ENCODE results near the gene CRACR2A.

CRACR2A gene

GRCh38 chr12:3792623-3793288 is 39.8 kb upstream of the CRACR2A start:
- TF ChIP-seq SIN3A (IDR thresholded peaks at IDR 0.05; ENCODE audit: borderline replicate concordance, insufficient read depth, low read length) (no peak), FOXP2 (optimal IDR thresholded peaks at IDR 0.05; ENCODE audit: borderline replicate concordance, extremely low read depth, extremely low read length, insufficient read depth) (no peak), TAF1 (IDR thresholded peaks at IDR 0.05; ENCODE audit: borderline replicate concordance, insufficient read depth, low read length) (no peak), REST (IDR thresholded peaks at IDR 0.05; ENCODE audit: insufficient read depth in 1 of 2, low read depth in 2 of 2, low read length in 2 of 2) (no peak), POLR2AphosphoS5 (IDR thresholded peaks at IDR 0.05; ENCODE audit: low read depth, low read length) (no peak)

- TF ChIP-seq TAF1 (IDR thresholded peaks at IDR 0.05; ENCODE audit: borderline replicate concordance, insufficient read depth, low read length) (no peak), REST (IDR thresholded peaks at IDR 0.05; ENCODE audit: insufficient read depth in 1 of 2, low read depth in 2 of 2, low read length in 2 of 2) (no peak), SIN3A (IDR thresholded peaks at IDR 0.05; ENCODE audit: borderline replicate concordance, insufficient read depth, low read length) (no peak), POLR2AphosphoS5 (IDR thresholded peaks at IDR 0.05; ENCODE audit: low read depth, low read length) (no peak), FOXP2 (optimal IDR thresholded peaks at IDR 0.05; ENCODE audit: borderline replicate concordance, extremely low read depth, extremely low read length, insufficient read depth) (no peak)
Measured at GRCh38 chr12:3791256-3791874, 38.5 kb upstream of the CRACR2A start.

- TF ChIP-seq TAF1 (IDR thresholded peaks at IDR 0.05; ENCODE audit: borderline replicate concordance, insufficient read depth, low read length) (no peak), REST (IDR thresholded peaks at IDR 0.05; ENCODE audit: insufficient read depth in 1 of 2, low read depth in 2 of 2, low read length in 2 of 2) (no peak), SIN3A (IDR thresholded peaks at IDR 0.05; ENCODE audit: borderline replicate concordance, insufficient read depth, low read length) (no peak), FOXP2 (optimal IDR thresholded peaks at IDR 0.05; ENCODE audit: borderline replicate concordance, extremely low read depth, extremely low read length, insufficient read depth) (no peak), POLR2AphosphoS5 (IDR thresholded peaks at IDR 0.05; ENCODE audit: low read depth, low read length) (no peak)
Measured at GRCh38 chr12:3790642-3791041, 37.7 kb upstream of the CRACR2A start.

DNA sequence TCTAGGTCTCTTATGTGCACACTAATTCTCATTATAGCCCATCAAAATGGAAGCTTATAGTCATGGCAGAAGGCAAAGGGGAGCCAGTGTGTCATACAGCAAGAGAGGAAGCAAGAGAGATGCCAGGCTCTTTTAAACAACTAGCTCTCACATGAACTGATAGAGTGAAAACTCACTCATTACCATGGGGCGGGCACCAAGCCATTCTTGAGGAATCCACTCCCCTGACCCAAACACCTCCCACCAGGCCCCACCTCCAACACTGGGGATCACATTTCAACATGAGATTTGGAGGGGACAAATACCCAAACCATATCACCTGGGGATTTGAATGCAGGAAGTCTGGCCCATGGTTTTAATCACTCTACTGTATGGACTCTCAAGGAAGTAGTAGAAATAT is 36.9 kb upstream of the CRACR2A start:
- no peak for TF ChIP-seq SIN3A (IDR thresholded peaks at IDR 0.05; ENCODE audit: borderline replicate concordance, insufficient read depth, low read length)
- TF ChIP-seq FOXP2 (optimal IDR thresholded peaks at IDR 0.05; ENCODE audit: borderline replicate concordance, extremely low read depth, extremely low read length, insufficient read depth): no peak
- TF ChIP-seq TAF1 (IDR thresholded peaks at IDR 0.05; ENCODE audit: borderline replicate concordance, insufficient read depth, low read length): no peak
- TF ChIP-seq POLR2AphosphoS5 (IDR thresholded peaks at IDR 0.05; ENCODE audit: low read depth, low read length): no peak
- no peak for TF ChIP-seq REST (IDR thresholded peaks at IDR 0.05; ENCODE audit: insufficient read depth in 1 of 2, low read depth in 2 of 2, low read length in 2 of 2)
